GM18868 (cell line): ENCODE data around the gene GPR153.

Source experiments
- ATAC-seq: cut with Tn5 transposase; IDR thresholded peaks from one replicate; pipeline ENCODE4 v1.9.1; 2021; ENCODE audit warnings: mild to moderate bottlenecking, moderate library complexity; ENCODE audit not compliant: unreplicated experiment

Gene GPR153

GRCh38 chr1:6287029-6287428, 26.1 kb upstream of the GPR153 start:
- no peak for ATAC-seq

GRCh38 chr1:6286266-6286665, 25.4 kb upstream of the GPR153 start:
- no peak for ATAC-seq

- ATAC-seq = no peak
Measured at GRCh38 chr1:6285336-6285735, 24.4 kb upstream of the GPR153 start.

- ATAC-seq = no peak
Measured at GRCh38 chr1:6282577-6283270, 21.8 kb upstream of the GPR153 start.

GRCh38 chr1:6281511-6282402, 20.9 kb upstream of the GPR153 start:
- ATAC-seq = no peak

- no peak for ATAC-seq
Measured at GRCh38 chr1:6280761-6281451, 20.0 kb upstream of the GPR153 start.

GRCh38 chr1:6279613-6280383, 18.9 kb upstream of the GPR153 start:
- ATAC-seq = no peak

GRCh38 chr1:6279066-6279465, 18.2 kb upstream of the GPR153 start:
- ATAC-seq = no peak

- ATAC-seq = no peak
Measured at GRCh38 chr1:6278263-6278662, 17.4 kb upstream of the GPR153 start.

- ATAC-seq = no peak
Measured at GRCh38 chr1:6276811-6277555, 16.1 kb upstream of the GPR153 start.

- ATAC-seq = no peak
Measured at GRCh38 chr1:6275826-6276782, 15.2 kb upstream of the GPR153 start.

- no peak for ATAC-seq
Measured at GRCh38 chr1:6274622-6275139, 13.8 kb upstream of the GPR153 start.

GRCh38 chr1:6274102-6274501, 13.2 kb upstream of the GPR153 start:
- ATAC-seq = no peak

GRCh38 chr1:6273380-6273891, 12.5 kb upstream of the GPR153 start:
- no peak for ATAC-seq

- ATAC-seq = no peak
Measured at GRCh38 chr1:6272868-6273267, 12.0 kb upstream of the GPR153 start.

- no peak for ATAC-seq
Measured at GRCh38 chr1:6272452-6272851, 11.6 kb upstream of the GPR153 start.

- ATAC-seq = no peak
Measured at GRCh38 chr1:6271554-6271953, 10.7 kb upstream of the GPR153 start.

GRCh38 chr1:6271006-6271405, 10.1 kb upstream of the GPR153 start:
- no peak for ATAC-seq

- no peak for ATAC-seq
Measured at GRCh38 chr1:6270401-6270800, 9.5 kb upstream of the GPR153 start.
